Lower leg skin (tissue), 4 donors: ENCODE data around the gene CACNA2D4. TPM values are rescaled to one million over a fixed set of nuclear protein-coding genes. Genes with fewer than 3 reads are reported as not detected.

Experiments used
- DNase-seq, 2 donors: peaks; one replicate each; pipeline ENCODE4 v3.0.0-alpha.2; 2019; ENCODE audit warnings: low spot score in 2 of 2
- H3K4me3 ChIP-seq: fragments of 200-600 bp; sonication (generic); 2 replicates; pipeline ENCODE4 v1.5.1; 2017; ENCODE audit warnings: mild to moderate bottlenecking, low read depth; ENCODE audit not compliant: poor library complexity, severe bottlenecking
- POLR2A ChIP-seq, 2 donors: fragments of 450-650 bp; IDR thresholded peaks; one replicate each; pipeline ENCODE4 v1.6.1; 2016 to 2017; ENCODE audit warnings: antibody characterized with exemption in 2 of 2, mild to moderate bottlenecking in 1 of 2, moderate library complexity in 1 of 2
- WGBS, 2 donors: methylation state at CpG; one replicate each; pipeline ENCODE4 v1.1.5; 2018; 5-methylcytosine and 5-hydroxymethylcytosine counted together
- intact Hi-C: fragments of 100-400 bp; cut with DNase I; formaldehyde crosslinking; loops from one replicate; pipeline ENCODE4 v1.15.0; 2023; ENCODE audit warnings: low total_unique reads
- total RNA-seq, 4 donors: library from RNA; depleted of rRNA; stranded (reverse); fragments of >200 nt; gene quantifications; one replicate each; pipeline ENCODE4 v1.1.0, GENCODE V29; 2016
- TF ChIP-seq, protein P1 (sequence below), 3 donors: fragments of 450-650 bp; IDR thresholded peaks; one replicate each; pipeline ENCODE4 v1.5.1; 2016; ENCODE audit warnings: antibody characterized with exemption in 3 of 3, mild to moderate bottlenecking in 3 of 3, moderate library complexity in 2 of 3

Gene CACNA2D4
- total RNA-seq, 4 donors from 2014 or later, result 2.3 to 4.0 (median 3.1) TPM

DNA sequence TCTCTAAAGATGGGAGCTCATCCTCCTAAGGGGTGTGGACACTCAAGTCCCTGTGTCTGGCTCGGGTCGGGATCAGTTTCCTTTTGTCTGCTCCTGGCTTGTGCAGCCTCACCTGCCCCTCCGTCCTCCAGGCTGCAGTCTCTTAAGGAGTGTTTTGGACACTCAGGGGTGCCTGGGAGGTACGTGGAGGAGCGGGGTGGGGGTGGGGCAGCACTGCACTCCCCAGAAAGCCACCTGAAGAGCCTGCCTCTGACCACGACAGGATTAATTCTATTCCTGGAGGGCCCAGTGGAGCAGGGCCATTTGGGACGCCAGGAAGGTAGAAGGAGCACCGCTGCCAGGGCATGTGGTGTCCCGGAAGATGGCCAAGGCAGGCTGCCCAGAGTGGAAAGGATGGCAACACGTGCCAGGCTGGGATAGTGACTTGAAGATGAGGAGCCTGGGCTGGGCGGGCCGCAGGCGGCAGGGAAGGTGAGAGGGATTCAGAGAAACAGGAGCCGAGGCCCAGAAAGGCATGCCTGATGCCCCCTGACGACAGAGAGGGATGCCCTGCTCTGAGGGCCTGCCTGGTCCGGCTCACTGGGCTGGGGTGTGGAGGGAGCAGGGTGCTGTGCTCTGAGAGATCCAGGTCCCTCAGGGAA lies 112.9 kb downstream of the CACNA2D4 start:
- 88 to 89% methylated on average over 16 of the region's 16 CpGs for WGBS, 2 donors
- no peak overlapping the region for H3K4me3 ChIP-seq
- DNase-seq, result no peak
- intact Hi-C loops, result no loop called here
- TF ChIP-seq, protein P1, sequence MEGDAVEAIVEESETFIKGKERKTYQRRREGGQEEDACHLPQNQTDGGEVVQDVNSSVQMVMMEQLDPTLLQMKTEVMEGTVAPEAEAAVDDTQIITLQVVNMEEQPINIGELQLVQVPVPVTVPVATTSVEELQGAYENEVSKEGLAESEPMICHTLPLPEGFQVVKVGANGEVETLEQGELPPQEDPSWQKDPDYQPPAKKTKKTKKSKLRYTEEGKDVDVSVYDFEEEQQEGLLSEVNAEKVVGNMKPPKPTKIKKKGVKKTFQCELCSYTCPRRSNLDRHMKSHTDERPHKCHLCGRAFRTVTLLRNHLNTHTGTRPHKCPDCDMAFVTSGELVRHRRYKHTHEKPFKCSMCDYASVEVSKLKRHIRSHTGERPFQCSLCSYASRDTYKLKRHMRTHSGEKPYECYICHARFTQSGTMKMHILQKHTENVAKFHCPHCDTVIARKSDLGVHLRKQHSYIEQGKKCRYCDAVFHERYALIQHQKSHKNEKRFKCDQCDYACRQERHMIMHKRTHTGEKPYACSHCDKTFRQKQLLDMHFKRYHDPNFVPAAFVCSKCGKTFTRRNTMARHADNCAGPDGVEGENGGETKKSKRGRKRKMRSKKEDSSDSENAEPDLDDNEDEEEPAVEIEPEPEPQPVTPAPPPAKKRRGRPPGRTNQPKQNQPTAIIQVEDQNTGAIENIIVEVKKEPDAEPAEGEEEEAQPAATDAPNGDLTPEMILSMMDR (IDR thresholded peaks at IDR 0.05), result no peak
- TF ChIP-seq POLR2A (IDR thresholded peaks at IDR 0.05), result no peak

DNA sequence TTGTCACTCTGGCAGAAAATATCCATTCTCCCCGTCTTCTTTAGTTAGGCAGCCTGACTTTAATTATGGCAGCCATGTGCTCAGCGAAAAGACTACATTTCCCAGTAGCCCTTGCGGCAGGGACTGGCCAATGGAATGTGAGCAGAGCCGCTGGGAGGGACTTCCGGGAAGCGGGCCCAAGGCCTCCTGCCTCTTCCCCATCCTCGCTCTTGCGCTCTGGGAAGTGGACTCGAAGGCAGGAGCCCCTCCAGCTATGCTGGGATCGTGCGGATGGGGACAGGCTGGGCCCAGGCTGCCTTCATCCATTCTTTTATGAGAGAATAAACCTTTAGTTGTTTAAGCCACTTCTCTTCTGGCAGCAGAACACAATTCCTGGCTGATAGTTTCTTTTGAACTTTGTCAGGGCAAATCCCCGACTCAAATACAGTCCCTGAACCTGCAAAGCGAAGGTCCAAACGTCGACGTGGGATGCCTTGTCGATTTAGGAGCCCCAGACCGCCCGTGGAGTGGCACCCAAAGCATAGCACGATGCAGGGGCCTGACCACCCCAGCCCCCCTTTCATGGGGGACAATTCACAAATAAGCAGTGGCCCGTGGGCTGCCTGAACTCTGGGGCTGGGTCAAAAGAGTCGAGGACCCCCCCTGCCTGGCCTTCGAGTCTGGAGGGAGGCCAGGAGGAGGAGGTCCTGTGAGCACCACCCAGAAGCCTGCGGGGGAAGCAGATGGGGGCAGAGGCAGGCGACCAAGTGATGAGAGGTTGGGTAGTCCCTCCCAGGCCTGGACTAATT lies 113.7 kb downstream of the CACNA2D4 start:
- H3K4me3 ChIP-seq, result no peak overlapping the region
- DNase-seq, result peak; percentile 92 to 97
- intact Hi-C loops, result no loop called here
- no peak for TF ChIP-seq POLR2A (IDR thresholded peaks at IDR 0.05)
- TF ChIP-seq, protein P1 (IDR thresholded peaks at IDR 0.05), result no peak
- WGBS, 2 donors, result 59 to 60% methylated on average over 23 to 25 of the region's 25 CpGs

DNA sequence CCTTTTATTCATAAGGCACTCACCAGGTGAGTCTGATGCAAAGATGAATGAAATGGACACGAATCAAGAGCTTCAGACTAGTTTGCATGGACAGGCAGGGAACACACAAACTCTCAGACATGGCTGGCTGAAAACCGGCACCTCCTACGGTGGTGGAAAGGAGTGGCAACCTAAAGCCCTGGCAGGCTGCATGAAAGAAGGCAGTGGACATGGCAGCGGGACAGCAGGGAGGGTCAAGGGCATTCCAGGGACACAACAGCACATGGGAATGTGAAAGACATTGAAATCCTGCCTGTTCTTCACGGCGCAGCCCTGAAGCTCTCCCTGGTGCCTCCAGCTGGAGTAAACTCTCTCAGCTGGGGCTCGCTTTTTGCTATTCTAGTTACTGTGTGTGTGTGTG lies 114.7 kb downstream of the CACNA2D4 start:
- intact Hi-C loops, result no loop called here
- H3K4me3 ChIP-seq, result no peak overlapping the region
- TF ChIP-seq, protein P1 (IDR thresholded peaks at IDR 0.05), result no peak
- TF ChIP-seq POLR2A (IDR thresholded peaks at IDR 0.05), result no peak
- 78 to 80% methylated on average over 7 of the region's 7 CpGs for WGBS, 2 donors
- DNase-seq, result peak in 1 of 2 donors; percentile 79

DNA sequence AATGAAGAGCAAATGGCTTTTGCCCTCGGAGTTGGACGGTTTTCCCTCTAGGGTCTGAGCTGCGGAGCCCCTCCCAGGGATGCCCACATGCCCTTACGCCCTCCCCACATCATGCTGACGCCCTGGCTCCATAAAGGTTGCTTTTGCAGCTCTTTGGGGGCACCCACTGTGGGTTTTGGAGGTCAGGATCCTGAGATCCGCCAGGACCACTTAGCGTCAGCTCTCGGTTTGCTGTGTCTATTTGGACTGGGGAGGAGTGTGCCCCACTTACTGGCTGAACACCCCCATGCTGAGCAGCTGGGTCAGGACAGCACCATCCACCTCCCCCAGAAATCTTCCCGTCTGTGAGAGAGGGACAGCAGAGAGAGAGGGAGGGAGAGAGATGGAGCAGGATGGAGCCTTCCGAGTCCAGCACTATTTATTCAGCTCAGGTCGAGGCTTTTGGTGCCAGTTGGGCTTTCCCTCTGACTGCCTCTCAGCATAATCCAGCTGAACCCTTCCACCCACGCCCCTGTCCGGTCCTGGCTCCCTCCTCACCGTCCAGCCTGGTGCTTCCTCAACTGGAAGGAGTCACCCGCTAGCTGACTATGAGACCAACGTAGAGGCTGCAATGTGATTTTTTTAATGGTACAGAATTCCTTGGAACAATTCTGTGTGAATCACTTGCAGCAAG lies 117.0 kb downstream of the CACNA2D4 start:
- TF ChIP-seq POLR2A (IDR thresholded peaks at IDR 0.05), result no peak
- TF ChIP-seq, protein P1 (IDR thresholded peaks at IDR 0.05), result no peak
- no peak overlapping the region for H3K4me3 ChIP-seq
- WGBS, 2 donors, result 64 to 67% methylated on average over 15 to 16 of the region's 16 CpGs
- intact Hi-C loops, result no loop called here
- DNase-seq, result no peak

DNA sequence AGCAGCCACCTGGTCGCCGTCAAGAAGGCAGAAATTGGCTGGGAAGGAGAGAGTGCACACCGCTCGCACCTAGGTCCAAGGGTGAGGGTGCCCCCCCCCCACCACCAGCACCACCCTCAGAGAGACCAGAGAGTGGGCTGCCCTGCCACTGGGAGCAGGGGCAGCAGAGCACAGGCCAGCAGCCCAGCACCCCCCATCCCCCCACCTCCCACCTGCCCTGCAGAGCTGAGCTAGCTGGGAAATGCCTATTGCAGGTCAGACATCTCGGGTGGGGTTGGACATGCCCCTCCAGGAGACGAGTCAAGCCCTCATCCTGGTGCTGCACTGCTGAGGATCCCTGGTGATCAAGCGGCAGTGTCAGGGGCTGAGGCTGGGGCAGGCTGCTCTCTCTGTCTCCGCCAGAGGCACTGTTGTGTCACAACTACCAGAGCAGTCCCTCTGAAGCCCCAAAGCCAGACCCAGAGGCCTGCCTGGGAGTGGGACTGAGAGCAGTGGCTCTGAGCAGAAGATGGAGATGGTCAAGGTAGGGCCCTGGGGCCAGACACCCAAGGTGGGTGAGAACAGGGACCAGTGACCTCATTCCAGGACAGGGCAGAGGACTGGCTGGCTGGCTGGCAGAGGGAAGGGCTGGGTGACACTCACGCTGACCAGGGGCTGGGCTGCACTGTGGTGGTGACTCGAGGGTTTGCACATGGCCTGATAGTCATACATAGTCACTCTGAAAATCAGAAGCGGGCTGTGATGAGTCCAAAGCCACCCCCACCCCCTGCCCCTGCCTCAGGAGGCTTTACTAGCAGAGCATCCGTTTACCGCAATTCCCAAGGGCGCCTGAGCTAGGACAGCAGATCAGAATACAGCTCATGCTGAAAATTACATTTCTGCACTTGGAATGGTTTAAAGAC lies 117.8 kb downstream of the CACNA2D4 start:
- TF ChIP-seq, protein P1 (IDR thresholded peaks at IDR 0.05), result no peak
- no peak for TF ChIP-seq POLR2A (IDR thresholded peaks at IDR 0.05)
- DNase-seq, result peak in 1 of 2 donors; percentile 87
- 61 to 63% methylated on average over 12 to 14 of the region's 14 CpGs for WGBS, 2 donors
- intact Hi-C loops, result no loop called here
- no peak overlapping the region for H3K4me3 ChIP-seq
